Activated CD4-positive, alpha-beta T cell treated with anti-CD3 and anti-CD28 coated beads for 4 hours (primary cell): Measurements from ENCODE around the gene ANKRD65.
A peak's percentile ranks its signal among the peaks of the same experiment; 100 is the strongest.

Experiments used
- DNase-seq, 2 donors: peaks; one replicate each; pipeline ENCODE4 v3.0.0-alpha.2; 2020

Gene ANKRD65

GRCh38 chr1:1441002-1441888 is 20.2 kb upstream of the ANKRD65 start:
- peak; percentile 48 to 61 for DNase-seq

- DNase-seq = no peak
These were observed 19.4 kb upstream of the ANKRD65 start for GRCh38 chr1:1440262-1441001.

- no peak for DNase-seq
These were observed 18.6 kb upstream of the ANKRD65 start for GRCh38 chr1:1439546-1440261.

GRCh38 chr1:1438531-1439381 is 17.7 kb upstream of the ANKRD65 start:
- DNase-seq = no peak

GRCh38 chr1:1437904-1438376 is 16.9 kb upstream of the ANKRD65 start:
- DNase-seq = no peak

DNA sequence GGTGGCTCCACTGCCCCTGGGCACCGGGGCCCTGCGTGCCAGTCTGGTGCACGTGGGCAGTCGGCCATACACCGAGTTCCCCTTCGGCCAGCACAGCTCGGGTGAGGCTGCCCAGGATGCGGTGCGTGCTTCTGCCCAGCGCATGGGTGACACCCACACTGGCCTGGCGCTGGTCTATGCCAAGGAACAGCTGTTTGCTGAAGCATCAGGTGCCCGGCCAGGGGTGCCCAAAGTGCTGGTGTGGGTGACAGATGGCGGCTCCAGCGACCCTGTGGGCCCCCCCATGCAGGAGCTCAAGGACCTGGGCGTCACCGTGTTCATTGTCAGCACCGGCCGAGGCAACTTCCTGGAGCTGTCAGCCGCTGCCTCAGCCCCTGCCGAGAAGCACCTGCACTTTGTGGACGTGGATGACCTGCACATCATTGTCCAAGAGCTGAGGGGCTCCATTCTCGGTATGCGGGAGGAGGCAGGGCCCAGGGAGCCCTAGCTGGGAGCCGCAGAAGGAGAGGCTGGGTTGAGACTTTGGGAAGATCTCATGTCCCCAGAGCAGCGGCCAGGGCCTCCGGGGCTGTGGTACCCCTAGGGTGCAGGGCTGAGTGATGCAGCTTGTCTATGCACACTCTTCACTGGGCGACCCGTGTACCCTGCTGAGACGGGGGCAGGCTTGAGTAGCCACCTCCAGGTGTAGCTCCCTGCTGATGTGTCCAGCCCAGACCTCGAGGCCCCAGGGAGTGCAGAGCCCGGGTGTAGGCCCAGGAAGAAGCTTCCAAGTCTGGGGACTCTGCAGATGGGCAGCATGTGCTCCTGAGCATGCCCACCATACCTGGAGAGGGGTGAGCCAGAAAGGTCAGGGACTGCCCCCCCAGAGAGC is 16.2 kb upstream of the ANKRD65 start:
- DNase-seq = no peak

DNA sequence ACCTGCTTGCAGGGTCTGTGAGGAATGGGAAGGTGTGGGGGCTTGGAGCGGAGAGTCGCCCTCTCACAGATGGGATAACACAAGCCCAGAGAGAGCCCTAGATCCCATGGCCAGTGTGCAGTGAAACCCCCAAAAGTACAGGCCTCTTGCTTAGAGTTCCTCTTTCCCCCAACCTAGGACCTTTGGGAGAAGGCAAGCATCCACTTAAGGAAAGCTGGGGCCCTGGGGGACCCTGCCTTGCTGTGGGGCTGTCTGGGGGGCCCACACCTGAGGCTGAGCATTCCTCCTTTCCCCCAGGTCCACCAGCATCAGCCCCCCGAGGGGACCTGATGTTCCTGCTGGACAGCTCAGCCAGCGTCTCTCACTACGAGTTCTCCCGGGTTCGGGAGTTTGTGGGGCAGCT is 15.6 kb upstream of the ANKRD65 start:
- no peak for DNase-seq

GRCh38 chr1:1435911-1436629 is 15.0 kb upstream of the ANKRD65 start:
- DNase-seq = no peak

- peak; percentile 57 to 59 for DNase-seq
These were observed 14.2 kb upstream of the ANKRD65 start, which contains the start of gene VWA1 for GRCh38 chr1:1435106-1435903. Gene VWA1 (plus strand): TSS chr1:1435690. CDS start chr1:1435749, 59 bp downstream.

DNA sequence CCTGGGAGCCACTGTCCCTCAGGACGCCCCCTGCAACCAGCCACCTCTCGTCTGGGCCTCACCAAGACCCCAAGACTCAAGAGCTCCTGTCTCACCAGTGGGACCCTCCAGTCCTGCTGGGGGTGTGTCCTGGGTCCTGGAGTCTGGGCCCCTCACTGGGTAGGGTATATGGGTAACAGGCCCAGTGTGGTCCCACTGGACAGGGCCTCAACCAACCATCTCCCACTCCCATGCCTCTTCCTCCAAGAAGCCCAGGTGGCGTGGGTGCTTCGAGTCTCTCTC is 13.7 kb upstream of the ANKRD65 start:
- DNase-seq = no peak

DNA sequence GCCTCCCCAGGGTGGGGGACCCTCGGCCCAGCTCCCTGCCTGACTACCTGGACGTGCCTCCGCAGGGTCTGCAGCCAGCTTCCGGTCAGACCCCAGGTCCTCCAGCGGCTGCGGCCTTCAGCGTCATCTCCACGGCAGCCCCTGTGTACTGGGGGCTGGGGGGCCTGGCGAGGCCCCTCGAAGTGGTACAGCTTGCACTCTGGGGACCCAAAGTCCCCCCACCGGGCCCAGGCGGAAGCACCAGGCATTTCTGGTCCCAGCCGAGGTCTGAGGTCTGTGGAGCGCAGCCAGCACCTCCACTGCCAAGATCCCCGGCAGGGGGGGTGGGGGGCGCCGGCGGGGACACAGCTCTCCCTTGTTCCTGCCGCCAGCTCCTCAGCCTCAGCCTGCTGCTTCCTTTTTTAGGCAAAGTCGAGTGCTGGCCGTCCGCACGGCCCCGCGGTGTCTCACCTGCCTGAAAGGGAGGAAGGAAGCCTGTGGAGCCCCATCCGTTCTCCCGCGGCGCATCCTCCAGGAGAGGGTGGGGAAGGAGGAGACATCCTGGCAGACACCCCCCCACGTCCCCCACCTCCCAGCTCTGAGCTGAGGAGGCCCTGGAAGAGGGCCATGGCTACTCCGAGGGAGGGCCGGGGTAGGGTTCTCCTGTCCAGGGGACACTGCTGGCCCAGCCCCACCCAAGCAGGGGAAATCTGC is 13.2 kb upstream of the ANKRD65 start:
- no peak for DNase-seq

- peak; percentile 42 to 62 for DNase-seq
These were observed 12.7 kb upstream of the ANKRD65 start for GRCh38 chr1:1433804-1434130.

DNA sequence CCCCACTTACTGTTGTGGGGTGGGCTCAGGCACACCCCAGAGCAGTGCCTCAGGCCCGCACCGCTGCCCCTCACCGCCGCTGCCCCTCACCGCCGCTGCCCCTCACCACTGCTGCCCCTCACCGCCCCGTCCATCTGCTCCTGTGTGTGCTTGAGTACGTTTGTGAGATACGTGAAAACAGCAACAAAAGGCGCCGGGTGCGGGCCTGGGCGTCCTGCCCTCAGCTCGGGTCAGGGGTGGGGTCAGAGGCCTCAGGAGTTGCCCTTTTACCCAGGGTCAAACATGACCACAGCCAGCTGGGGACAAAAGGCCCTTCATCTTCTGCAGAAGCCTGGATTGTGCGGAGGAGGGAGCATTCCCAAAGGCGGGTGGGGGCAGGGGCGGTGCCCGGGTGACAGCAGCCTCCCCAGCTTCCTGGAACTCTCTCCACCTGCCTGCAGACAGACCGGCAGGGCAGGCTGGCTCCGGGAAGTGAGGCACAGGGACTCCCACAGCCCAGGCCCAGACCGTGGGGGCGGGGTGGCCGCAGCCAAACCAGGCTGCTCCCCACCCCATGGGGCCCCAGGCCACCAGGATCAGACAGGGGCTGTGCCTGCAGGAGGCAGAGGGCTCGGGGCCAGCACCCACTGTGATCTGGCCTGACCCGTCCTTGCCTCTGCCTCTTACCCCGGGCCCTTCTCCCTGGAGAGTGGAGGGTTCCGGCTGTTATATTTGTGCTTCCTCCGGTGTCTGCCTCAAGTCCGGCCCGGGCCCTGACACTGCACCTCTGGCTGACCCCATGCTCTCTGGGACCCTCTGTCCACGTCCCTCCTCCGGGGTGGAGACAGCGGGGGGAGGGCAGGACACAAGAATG is 12.1 kb upstream of the ANKRD65 start:
- DNase-seq = no peak

GRCh38 chr1:1432274-1432950 is 11.3 kb upstream of the ANKRD65 start:
- no peak for DNase-seq

GRCh38 chr1:1431845-1432273 is 10.8 kb upstream of the ANKRD65 start:
- DNase-seq = no peak

DNA sequence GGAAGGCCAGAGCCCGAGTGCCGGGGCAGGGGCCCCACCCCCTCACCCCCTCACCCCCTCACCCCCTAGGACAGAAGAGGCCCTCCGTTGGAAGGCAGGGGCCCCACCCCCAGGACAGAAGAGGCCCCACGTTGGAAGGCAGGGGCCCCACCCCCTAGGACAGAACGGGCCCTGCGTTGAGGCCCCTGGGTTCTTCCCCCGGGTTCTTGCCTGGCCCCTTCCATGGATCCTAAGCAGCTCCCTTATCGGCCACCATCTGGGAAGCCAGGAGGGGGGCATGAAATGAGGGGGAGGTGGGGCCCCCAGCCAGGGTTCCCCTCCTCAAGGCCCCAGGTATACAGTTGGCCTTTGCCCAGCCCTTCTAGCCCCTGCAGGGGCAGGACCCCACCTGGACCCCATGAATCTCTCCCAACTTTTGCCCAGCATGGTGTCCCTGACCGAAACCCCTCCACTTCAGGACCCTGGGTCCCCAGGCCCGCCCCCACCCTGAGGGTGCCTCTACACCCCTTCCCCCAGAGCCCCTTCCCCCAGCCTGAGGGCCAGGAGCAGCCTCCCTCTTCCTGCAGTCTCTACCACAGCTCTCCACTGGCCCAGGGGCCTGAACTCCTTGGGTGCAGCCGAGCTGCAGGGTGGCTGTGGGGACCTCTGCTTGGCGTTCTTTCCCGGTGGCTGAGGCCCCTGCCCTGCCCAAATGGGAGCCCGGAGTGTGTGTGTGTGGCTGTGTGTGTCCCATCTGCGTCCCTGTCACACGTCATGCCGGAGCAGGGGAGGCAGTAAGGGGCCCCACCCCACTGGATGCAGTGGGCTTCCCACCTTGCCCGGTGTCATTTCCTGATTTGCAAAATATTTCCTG is 10.1 kb upstream of the ANKRD65 start:
- DNase-seq = no peak
